ENCODE measurements around the gene MAPKAP1. TPM values are rescaled to one million over a fixed set of nuclear protein-coding genes. Genes with fewer than 3 reads are reported as not detected.

The MAPKAP1 gene
- total RNA-seq, 2 experiments from 2014 or later: 53.2 to 59.4 TPM

DNA sequence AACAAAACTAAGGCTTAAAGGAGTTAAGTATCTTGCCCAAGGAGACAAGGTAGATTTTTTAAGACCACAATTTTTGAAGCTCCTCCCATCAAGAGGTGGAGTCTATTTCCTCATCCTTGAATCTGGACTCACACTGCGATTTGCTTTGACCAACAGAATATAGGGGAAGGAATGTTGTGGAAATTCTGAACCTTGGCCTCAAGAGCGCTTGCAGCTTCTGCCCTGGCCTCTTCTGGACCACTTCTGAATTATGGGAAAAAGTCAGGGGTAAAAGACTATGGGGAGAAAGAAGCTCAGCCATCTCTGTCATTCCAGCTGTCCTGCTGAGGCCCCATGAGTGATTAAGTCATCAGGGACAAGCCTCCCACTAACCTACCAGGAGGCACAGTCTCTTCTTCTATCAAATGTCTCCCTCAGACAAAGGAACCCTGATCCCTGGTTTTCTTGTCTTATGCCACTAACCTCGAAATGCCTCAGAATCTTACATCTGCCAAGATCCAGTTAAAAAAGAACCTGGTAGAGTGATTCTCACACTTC is 25.9 kb downstream of the MAPKAP1 start:
- H3K27me3 Mint-ChIP-seq: no peaks in the 10 kb centered on the region
- no peak for ATAC-seq
- CTCF ChIA-PET: no interaction called here
- H3K4me3 Mint-ChIP-seq: no peak overlapping the region
- no peak overlapping the region for H3K27ac Mint-ChIP-seq
- peaks cover 10% of the 10 kb centered on the region for H3K36me3 Mint-ChIP-seq
- H3K9me3 Mint-ChIP-seq (ENCODE audit: low read depth): no peaks in the 10 kb centered on the region
- no peak for DNase-seq
- H3K4me1 Mint-ChIP-seq: peaks cover 2% of the 10 kb centered on the region

DNA sequence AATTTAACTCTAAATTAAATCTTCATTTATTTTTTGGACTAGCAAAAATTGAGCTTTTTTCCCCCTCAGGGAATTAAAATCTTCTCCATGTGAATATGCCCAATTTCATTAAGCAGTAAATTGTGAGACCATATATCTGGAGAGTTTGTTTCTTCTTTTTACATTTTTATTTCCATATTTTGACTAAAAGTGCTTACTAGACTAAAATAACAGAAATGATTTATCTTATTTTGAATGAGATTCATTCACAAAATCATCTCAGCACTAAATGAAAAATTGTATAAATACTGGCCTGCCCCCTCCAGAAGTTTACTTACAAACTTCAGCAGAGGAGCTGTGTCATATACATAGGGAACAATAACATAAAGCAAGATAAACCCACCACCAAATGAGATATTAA is 26.6 kb downstream of the MAPKAP1 start:
- Mint-ChIP-seq H3K27ac (no peak overlapping the region), H3K36me3 (peaks cover 10% of the 10 kb centered on the region), H3K4me3 (no peak overlapping the region), H3K27me3 (no peaks in the 10 kb centered on the region), H3K4me1 (peaks cover 2% of the 10 kb centered on the region), H3K9me3 (ENCODE audit: low read depth) (no peaks in the 10 kb centered on the region)
- ATAC-seq (no peak), DNase-seq (no peak)
- CTCF ChIA-PET: interaction anchor here (0.7 to 1.1 kb wide), 2 partner anchors 141 to 721 kb away, joined by 3 read pairs; no protein-coding TSS in a partner anchor

DNA sequence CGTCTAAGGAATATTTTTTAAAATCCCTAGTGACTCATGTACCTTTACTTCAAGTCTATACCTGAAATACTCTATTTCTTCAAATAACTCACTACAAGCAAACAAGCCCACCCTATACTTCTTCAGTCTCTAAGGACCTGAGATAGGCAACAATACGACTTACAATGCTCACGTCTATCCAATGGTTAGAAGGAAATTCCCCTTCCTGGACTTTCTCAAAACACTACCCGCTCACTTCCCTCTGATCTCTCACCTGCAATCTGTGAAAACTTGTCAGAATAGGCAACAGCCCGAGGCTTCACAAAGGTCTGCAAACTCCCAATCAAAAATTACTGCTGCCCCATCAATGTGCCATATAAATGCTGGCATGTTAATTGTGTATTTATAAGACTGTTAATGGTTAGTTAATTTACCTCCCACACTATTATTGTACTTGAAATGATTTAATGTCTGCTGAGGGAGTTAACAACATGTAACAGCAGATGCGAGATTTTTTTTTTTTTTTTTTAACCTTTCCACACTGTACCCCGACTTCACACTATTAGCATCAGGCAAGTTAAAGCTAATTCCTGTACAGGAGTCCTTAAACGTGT is 27.3 kb downstream of the MAPKAP1 start:
- peaks cover 5% of the 10 kb centered on the region for H3K36me3 Mint-ChIP-seq
- no peaks in the 10 kb centered on the region for H3K9me3 Mint-ChIP-seq (ENCODE audit: low read depth)
- H3K4me1 Mint-ChIP-seq: no peaks in the 10 kb centered on the region
- DNase-seq (no peak), ATAC-seq (no peak)
- no peak overlapping the region for H3K4me3 Mint-ChIP-seq
- H3K27me3 Mint-ChIP-seq: no peaks in the 10 kb centered on the region
- no peak overlapping the region for H3K27ac Mint-ChIP-seq
- CTCF ChIA-PET: interaction anchor here (0.7 to 1.1 kb wide), 2 partner anchors 140 to 720 kb away, joined by 3 read pairs; no protein-coding TSS in a partner anchor

DNA sequence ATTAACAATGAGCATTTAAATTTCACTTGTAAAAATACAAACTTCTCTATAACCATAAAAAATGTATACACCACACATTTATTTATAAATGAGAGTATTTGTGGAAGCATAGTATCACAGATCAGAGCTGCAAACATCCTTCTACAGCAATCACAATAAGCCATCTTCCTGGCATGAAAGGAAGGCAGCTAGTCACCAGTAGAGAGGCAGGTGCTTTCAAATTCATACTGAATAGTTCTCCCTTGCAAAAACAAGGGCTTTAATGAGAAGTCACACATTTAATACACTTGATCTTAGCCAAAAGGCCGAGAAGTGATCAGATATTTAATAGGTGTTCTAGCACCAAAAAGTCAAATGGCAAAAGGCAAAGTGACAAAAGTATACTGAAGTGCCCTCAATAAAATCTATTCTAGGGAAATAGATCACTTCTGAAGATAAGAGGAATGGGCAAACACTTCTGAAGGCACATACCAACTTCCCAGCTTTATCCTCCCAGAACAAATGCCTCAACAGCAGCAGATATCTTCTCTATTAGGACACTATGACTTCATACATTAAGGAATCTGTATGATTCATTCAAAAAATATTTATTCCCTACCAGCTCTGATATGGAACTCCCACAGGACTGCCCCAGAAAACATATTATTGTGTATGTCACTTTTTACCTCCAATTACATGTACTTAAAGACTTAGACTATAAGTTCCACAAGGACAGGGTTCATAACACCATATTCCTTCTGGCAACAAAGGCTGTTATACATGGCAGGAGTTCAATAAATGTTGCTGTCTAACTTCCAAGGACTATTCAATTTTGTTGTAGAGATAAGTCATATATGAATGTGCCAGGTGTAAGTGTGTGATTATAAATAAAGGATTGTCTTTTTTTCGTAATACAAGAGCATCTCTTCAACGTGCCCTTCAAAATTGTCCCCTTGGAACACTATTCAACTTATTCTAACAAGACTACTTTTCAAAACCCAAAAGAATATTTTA is 31.7 kb downstream of the MAPKAP1 start:
- CTCF ChIA-PET: no interaction called here
- DNase-seq (no peak), ATAC-seq (no peak)
- Mint-ChIP-seq H3K4me3 (no peak overlapping the region), H3K27me3 (no peaks in the 10 kb centered on the region), H3K4me1 (no peaks in the 10 kb centered on the region), H3K27ac (no peak overlapping the region), H3K9me3 (ENCODE audit: low read depth) (no peaks in the 10 kb centered on the region), H3K36me3 (peaks cover 5% of the 10 kb centered on the region)

DNA sequence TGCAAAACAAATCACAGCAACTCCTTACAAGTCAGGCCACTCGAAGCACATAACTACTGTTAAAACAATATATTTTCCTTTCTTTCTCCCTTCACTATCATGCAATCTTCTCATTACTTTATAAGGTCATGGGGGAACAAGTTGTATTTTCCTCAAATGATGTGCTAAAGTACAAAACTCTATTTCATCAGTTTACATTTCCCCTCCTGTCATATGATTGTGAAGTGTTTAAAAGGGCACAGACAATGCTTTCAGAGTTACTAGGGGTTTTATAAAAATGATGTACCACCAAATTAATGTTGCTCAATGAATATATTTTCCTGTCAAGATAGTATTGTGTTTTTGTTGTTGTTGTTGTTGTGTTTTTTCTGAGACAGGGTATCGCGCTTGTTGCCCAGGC is 34.1 kb downstream of the MAPKAP1 start:
- peaks cover 9% of the 10 kb centered on the region for H3K36me3 Mint-ChIP-seq
- CTCF ChIA-PET: no interaction called here

DNA sequence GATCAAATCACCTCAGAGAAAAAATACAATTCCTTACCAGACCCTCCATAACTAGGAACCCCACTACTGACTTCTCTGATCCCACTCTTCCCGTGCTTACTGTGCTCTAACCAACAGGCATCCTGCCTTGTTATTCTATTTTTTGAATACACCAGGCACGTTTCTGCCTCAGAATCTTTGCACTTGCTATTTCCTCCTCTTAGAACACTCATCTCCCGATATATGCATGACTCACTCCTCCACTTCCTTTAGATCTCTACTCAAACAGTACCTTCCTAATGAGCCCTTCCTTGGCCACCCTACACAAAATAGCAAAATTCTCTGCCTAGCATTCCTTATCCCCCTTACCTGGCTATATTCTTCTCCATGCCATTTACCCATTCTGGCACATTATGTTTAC is 43.9 kb downstream of the MAPKAP1 start:
- peak; percentile 91 for ATAC-seq
- Mint-ChIP-seq H3K4me3 (no peak overlapping the region), H3K36me3 (peaks cover 18% of the 10 kb centered on the region), H3K27me3 (no peaks in the 10 kb centered on the region), H3K4me1 (peaks cover 14% of the 10 kb centered on the region), H3K27ac (peak overlapping the region; percentile 73), H3K9me3 (ENCODE audit: low read depth) (no peaks in the 10 kb centered on the region)
- DNase-seq: no peak
- CTCF ChIA-PET: no interaction called here

More for the DNA sequence above, 34.1 kb downstream of the MAPKAP1 start:
- H3K27me3 Mint-ChIP-seq: no peaks in the 10 kb centered on the region
- H3K4me3 Mint-ChIP-seq: no peak overlapping the region
- H3K4me1 Mint-ChIP-seq: no peaks in the 10 kb centered on the region
- H3K9me3 Mint-ChIP-seq (ENCODE audit: low read depth): no peaks in the 10 kb centered on the region
- no peak overlapping the region for H3K27ac Mint-ChIP-seq
- no peak for DNase-seq
- no peak for ATAC-seq

DNA sequence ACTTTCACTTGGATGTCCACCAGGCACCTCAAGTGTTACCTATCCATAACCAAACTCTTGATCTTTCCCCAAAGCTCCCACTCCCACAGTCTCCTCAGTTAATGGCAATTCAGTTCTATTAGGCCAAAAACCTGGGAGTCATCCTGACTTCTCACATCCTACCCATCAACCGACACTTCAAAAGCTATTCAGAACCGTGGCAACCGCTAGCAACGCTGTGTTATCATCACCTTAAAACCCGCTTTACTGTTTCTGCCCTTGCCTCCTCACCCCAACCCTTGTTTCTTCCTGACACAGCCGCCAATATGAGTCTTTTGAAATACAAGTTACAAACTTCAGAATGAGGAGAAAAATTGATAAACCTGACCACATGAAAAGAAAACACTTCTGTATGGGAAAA is 46.5 kb downstream of the MAPKAP1 start:
- Mint-ChIP-seq H3K4me3 (no peak overlapping the region), H3K27ac (no peak overlapping the region), H3K36me3 (peaks cover 11% of the 10 kb centered on the region), H3K9me3 (ENCODE audit: low read depth) (no peaks in the 10 kb centered on the region), H3K4me1 (peaks cover 14% of the 10 kb centered on the region), H3K27me3 (no peaks in the 10 kb centered on the region)
- CTCF ChIA-PET: no interaction called here
- DNase-seq (no peak), ATAC-seq (no peak)

DNA sequence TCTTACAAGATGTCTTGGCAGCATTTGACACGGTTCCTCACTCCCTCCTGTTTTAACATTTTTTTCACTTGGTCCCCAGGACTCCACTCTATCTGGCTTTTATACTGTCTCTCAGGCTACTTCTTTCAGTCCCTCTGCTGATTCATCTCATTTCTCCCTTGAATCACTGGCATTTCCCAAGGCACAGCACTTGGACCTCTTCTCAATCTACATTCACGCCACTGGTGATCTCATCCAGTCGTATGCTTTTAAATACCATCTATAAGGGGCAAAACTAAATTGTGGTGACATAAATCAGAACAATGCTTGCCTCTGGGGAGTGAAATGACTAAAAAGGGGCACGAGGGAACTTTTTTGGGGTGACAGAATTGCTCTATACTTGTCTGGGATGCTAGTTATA is 47.1 kb downstream of the MAPKAP1 start:
- no peak for DNase-seq
- H3K4me3 Mint-ChIP-seq: no peak overlapping the region
- H3K36me3 Mint-ChIP-seq: peaks cover 8% of the 10 kb centered on the region
- H3K9me3 Mint-ChIP-seq (ENCODE audit: low read depth): no peaks in the 10 kb centered on the region
- no peak for ATAC-seq
- no peak overlapping the region for H3K27ac Mint-ChIP-seq
- peaks cover 14% of the 10 kb centered on the region for H3K4me1 Mint-ChIP-seq
- no peaks in the 10 kb centered on the region for H3K27me3 Mint-ChIP-seq
- CTCF ChIA-PET: no interaction called here

DNA sequence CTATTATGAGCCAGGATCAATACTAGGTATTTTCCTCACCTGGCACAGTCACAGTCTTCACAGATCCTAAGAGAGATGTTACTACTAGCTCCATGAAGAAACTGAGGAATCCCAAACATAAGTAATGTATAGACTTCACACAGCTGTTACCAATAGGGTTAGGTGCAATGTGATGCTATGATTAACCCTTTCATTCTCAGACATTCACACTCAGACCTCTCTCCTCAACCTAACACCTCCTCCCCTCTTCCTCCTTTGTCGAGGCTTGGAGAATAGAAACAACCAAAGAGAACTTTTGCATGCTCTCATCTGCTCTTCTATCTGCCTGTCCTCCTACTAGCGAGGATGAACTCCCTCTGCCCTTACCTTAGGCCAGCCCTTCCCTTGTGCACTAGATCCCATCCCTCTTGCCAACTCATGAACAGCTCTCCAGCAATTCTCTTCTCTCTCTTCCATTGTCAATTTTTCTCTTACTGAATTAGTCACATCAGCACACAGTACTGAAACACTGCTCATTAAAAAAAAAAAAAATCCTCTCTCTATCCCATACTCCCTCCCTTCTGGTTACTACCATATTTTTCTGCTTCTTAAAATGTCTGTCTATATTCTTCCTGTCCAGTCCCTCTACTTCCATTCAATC is 47.7 kb downstream of the MAPKAP1 start:
- Mint-ChIP-seq H3K27me3 (no peaks in the 10 kb centered on the region), H3K27ac (no peak overlapping the region), H3K36me3 (peaks cover 8% of the 10 kb centered on the region), H3K4me1 (peaks cover 14% of the 10 kb centered on the region), H3K4me3 (no peak overlapping the region), H3K9me3 (ENCODE audit: low read depth) (no peaks in the 10 kb centered on the region)
- no peak for ATAC-seq
- CTCF ChIA-PET: no interaction called here
- DNase-seq: no peak

DNA sequence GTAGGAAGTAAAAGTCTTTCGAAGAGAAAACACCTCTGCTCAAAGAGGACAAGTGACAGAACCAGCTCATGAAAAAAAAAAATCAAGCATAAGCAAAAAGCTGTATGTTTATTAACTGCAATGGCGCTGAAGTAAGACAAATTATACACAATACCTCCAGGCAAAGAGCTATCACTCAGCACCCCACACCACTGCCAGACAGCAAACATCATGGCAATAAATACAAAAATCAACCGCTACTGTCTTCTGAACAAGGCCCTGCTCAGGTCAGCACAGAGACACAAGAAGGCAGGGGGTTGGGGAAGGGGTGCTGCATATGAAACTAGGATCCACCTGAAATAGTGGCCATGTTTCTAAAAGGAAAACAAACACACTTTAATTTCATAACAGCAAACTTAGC is 50.4 kb downstream of the MAPKAP1 start:
- no peaks in the 10 kb centered on the region for H3K27me3 Mint-ChIP-seq
- H3K4me3 Mint-ChIP-seq: no peak overlapping the region
- no peak for DNase-seq
- H3K4me1 Mint-ChIP-seq: no peaks in the 10 kb centered on the region
- ATAC-seq: no peak
- CTCF ChIA-PET: no interaction called here
- no peaks in the 10 kb centered on the region for H3K9me3 Mint-ChIP-seq (ENCODE audit: low read depth)
- peaks cover 3% of the 10 kb centered on the region for H3K36me3 Mint-ChIP-seq
- no peak overlapping the region for H3K27ac Mint-ChIP-seq

DNA sequence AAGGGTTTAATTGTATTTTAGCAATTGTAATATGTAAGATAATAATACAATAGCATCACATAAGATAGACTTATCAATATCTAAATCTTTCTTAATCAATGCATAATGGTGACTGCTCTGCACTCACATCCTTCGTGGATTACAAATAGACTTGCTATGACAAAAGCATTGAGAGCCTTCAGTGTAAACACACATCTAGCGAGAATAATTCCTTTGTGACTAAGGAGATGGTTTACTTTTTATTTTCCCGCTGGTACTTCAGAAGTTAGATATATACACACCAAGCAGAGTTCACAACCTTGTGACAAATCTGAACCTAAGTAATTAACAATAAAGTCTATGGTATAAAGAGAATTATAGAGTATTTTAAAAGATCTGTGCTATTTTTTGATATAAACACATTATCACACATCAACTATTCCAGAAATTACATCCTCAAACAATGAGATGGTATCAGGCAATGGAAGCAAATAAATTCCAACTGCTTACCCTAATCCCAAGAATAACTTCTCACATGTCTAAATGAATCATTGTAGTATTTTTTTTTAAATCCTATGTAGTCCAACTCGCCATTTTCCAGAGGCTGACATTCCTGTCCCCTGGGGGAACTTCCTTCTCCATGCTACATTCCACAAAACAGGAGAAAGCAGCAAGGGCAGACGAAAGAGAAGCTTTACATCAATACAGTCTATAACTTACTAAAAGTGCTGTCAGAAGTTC is 51.2 kb downstream of the MAPKAP1 start:
- no peaks in the 10 kb centered on the region for H3K9me3 Mint-ChIP-seq (ENCODE audit: low read depth)
- H3K36me3 Mint-ChIP-seq: peaks cover 3% of the 10 kb centered on the region
- no peak overlapping the region for H3K4me3 Mint-ChIP-seq
- CTCF ChIA-PET: no interaction called here
- no peaks in the 10 kb centered on the region for H3K27me3 Mint-ChIP-seq
- ATAC-seq (no peak), DNase-seq (no peak)
- H3K27ac Mint-ChIP-seq: no peak overlapping the region
- H3K4me1 Mint-ChIP-seq: no peaks in the 10 kb centered on the region

DNA sequence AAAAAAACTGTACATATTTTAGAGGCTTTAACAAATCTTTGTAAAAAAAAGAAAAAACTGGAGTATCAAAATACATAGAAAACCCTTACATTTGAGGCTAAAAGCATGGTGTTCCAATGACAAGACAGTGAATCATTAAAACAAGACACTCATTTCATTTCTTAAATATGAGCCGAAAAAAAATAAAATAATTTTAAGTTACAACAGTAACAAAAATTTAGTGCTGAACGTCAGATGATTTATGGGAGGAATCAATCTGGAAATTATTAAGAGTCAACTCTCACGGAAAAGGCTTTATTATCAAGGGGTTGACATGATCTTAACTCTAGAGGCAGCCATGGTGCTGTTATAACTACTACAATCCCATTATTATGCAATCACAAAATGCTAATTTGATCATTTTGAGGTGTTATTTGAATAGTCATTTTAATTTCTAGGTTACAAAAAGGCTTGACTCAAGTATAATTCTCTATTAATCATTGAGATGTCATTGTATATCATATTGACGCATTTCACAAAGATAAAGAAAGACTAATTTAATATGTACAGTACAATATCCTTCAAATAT is 51.9 kb downstream of the MAPKAP1 start:
- H3K4me3 Mint-ChIP-seq: no peak overlapping the region
- peaks cover 7% of the 10 kb centered on the region for H3K36me3 Mint-ChIP-seq
- H3K9me3 Mint-ChIP-seq (ENCODE audit: low read depth): no peaks in the 10 kb centered on the region
- peaks cover 6% of the 10 kb centered on the region for H3K4me1 Mint-ChIP-seq
- DNase-seq (no peak), ATAC-seq (no peak)
- no peak overlapping the region for H3K27ac Mint-ChIP-seq
- H3K27me3 Mint-ChIP-seq: no peaks in the 10 kb centered on the region
- CTCF ChIA-PET: interaction anchor here (1.0 kb wide), 1 partner anchor 25 kb away, joined by 3 read pairs; no protein-coding TSS in a partner anchor

DNA sequence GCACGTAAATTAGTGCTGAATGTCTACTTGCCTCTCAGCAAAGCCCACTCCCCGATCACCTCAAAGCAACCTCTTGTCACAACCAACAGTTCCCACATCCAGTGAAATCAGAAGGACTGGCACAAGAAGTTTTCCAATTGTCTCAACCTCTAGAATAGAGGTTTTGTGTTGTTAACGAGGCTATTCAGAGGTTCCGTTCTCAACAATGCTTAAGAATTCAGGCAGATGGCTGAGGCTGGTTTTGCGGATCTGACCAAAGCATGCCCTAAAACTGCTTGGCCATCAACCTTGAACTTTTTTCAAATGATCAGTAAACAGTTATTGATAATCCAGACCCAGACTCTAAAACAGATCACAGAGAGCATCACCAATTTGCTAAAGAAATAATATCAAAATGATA is 52.9 kb downstream of the MAPKAP1 start:
- Mint-ChIP-seq H3K4me3 (no peak overlapping the region), H3K4me1 (peaks cover 14% of the 10 kb centered on the region), H3K27me3 (no peaks in the 10 kb centered on the region), H3K27ac (no peak overlapping the region), H3K9me3 (ENCODE audit: low read depth) (no peaks in the 10 kb centered on the region), H3K36me3 (peaks cover 10% of the 10 kb centered on the region)
- CTCF ChIA-PET: interaction anchor here (1.0 kb wide), 1 partner anchor 24 kb away, joined by 3 read pairs; no protein-coding TSS in a partner anchor
- DNase-seq (no peak), ATAC-seq (no peak)

All from activated CD8-positive, alpha-beta memory T cell treated with anti-CD3 and anti-CD28 coated beads, Interleukin-2, amount 10 ng/mL, durations not matched to agents 7 days and 5 days (primary cell).